Measurements from ENCODE around the gene EPHB4. TPM values are rescaled to one million over a fixed set of nuclear protein-coding genes. Genes with fewer than 3 reads are reported as not detected.

EPHB4 gene
- total and polyA plus RNA-seq, 2 experiments from 2014 or later, result 23.3 to 164 TPM

GRCh38 chr7:100829150-100829716 lies 1.9 kb upstream of the EPHB4 start:
- H3K9me3 Mint-ChIP-seq, result peaks cover under 1% of the 10 kb centered on the region; the same call in 1 of the 3 replicates
- H2AFZ ChIP-seq, result no peak overlapping the region
- H3K36me3 ChIP-seq (ENCODE audit: insufficient read depth), result no peaks in the 10 kb centered on the region
- peak overlapping the region; percentile 66 for H3K27ac Mint-ChIP-seq
- peaks cover 27% of the 10 kb centered on the region for H3K4me1 Mint-ChIP-seq
- H3K4me3 Mint-ChIP-seq, result peak overlapping the region; percentile 99
- peak overlapping the region; percentile 100 for H3K4me2 ChIP-seq
- no peak for TF ChIP-seq CTCF (conservative IDR thresholded peaks at IDR 0.05; ENCODE audit: low read depth in 2 of 2)
- TF ChIP-seq ZNF462 (CRISPR knock-in tag; IDR thresholded peaks at IDR 0.05), result no peak
- no peak for TF ChIP-seq POLR2AphosphoS5 (IDR thresholded peaks at IDR 0.05; ENCODE audit: low read depth)
- TF ChIP-seq NANOG (IDR thresholded peaks at IDR 0.05; ENCODE audit: borderline replicate concordance), result no peak
- no peak for TF ChIP-seq JUNB (IDR thresholded peaks at IDR 0.05; ENCODE audit: unreplicated experiment)
- no peak for TF ChIP-seq ZNF114 (CRISPR knock-in tag; IDR thresholded peaks at IDR 0.05)
- TF ChIP-seq ETS1 (IDR thresholded peaks at IDR 0.05), result no peak
- no peak for TF ChIP-seq CREB1 (CRISPR knock-in tag; IDR thresholded peaks at IDR 0.05; ENCODE audit: low read depth)
- no peak for TF ChIP-seq REST (IDR thresholded peaks at IDR 0.05; ENCODE audit: unreplicated experiment)
- TF ChIP-seq STAT1 (IDR thresholded peaks at IDR 0.05; ENCODE audit: unreplicated experiment), result no peak
- no peak for TF ChIP-seq ZNF331 (CRISPR knock-in tag; IDR thresholded peaks at IDR 0.05; ENCODE audit: low read depth)
- no peak for TF ChIP-seq EZH2phosphoT487 (IDR thresholded peaks at IDR 0.05; ENCODE audit: unreplicated experiment)
- no peak for TF ChIP-seq EZH2 (IDR thresholded peaks at IDR 0.05; ENCODE audit: low read depth, unreplicated experiment)
- H3K27me3 ChIP-seq (ENCODE audit: insufficient read depth), result no peaks in the 10 kb centered on the region
- peaks cover 15% of the 10 kb centered on the region; the same call in 1 of the 2 replicates for H3K4me1 ChIP-seq (ENCODE audit: insufficient read depth)
- H3K9me2 ChIP-seq (ENCODE audit: insufficient read depth), result no peaks in the 10 kb centered on the region
- H3K79me2 ChIP-seq (replicated peaks; ENCODE audit: insufficient read depth), result peaks cover 53% of the 10 kb centered on the region
- peaks cover 10% of the 10 kb centered on the region; the same call in 1 of the 2 replicates for H3F3A ChIP-seq (replicated peaks; ENCODE audit: low read depth)
- ATAC-seq (no peak; the same call in 2 of the 3 replicates), DNase-seq (ENCODE audit: low spot score) (peak; percentile 49)
- peak overlapping the region; percentile 98 for H3K4me3 ChIP-seq
- peaks cover 22% of the 10 kb centered on the region for H4K20me1 ChIP-seq (replicated peaks; ENCODE audit: insufficient read depth)
- H3K27me3 Mint-ChIP-seq (ENCODE audit: insufficient read depth, low read depth, poor library complexity), result peaks cover 21% of the 10 kb centered on the region
- peaks cover 23% of the 10 kb centered on the region for H3K36me3 Mint-ChIP-seq (ENCODE audit: low read depth)
- peak overlapping the region; percentile 96 for H3K27ac ChIP-seq (ENCODE audit: low read depth)

Measured in GM23338 (cell line).